ENCODE data around the gene DBT.

DNA sequence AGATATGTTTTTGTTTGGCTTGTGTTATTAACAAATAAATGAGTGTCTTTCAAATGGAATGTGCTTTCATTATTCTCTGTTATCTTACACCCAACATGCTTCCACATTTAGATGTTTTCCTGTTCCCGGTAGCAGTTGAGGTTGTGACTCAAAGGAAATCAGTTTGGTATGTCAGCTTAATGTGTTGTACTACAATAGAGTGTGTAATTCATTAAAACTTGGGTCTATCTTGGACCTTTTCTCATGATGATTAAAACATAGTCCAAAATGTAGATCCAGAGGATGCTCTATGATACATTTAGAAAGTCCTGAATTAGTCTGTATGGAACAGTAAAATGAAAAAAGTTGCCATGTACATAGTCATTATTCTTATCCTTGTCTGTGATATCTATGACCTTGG, 43.1 kb upstream of the DBT start:
- TF ChIP-seq, protein P1, sequence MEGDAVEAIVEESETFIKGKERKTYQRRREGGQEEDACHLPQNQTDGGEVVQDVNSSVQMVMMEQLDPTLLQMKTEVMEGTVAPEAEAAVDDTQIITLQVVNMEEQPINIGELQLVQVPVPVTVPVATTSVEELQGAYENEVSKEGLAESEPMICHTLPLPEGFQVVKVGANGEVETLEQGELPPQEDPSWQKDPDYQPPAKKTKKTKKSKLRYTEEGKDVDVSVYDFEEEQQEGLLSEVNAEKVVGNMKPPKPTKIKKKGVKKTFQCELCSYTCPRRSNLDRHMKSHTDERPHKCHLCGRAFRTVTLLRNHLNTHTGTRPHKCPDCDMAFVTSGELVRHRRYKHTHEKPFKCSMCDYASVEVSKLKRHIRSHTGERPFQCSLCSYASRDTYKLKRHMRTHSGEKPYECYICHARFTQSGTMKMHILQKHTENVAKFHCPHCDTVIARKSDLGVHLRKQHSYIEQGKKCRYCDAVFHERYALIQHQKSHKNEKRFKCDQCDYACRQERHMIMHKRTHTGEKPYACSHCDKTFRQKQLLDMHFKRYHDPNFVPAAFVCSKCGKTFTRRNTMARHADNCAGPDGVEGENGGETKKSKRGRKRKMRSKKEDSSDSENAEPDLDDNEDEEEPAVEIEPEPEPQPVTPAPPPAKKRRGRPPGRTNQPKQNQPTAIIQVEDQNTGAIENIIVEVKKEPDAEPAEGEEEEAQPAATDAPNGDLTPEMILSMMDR (conservative IDR thresholded peaks at IDR 0.05; ENCODE audit: low read length), result no peak
- no peak for TF ChIP-seq EZH2phosphoT487 (IDR thresholded peaks at IDR 0.05; ENCODE audit: borderline replicate concordance, low read depth, low read length)

All from OCI-LY7 (cell line).